SU-DHL-6 (cell line): ENCODE data around the gene AKT3.

Source experiments
- H2AFZ ChIP-seq: fragments of 200-600 bp; sonication (generic); 2 replicates; pipeline ENCODE4 v1.6.1; 2014; ENCODE audit warnings: low read depth, mild to moderate bottlenecking, moderate library complexity, mixed read lengths, antibody characterized with exemption, low read length; ENCODE audit not compliant: severe bottlenecking
- H3F3A ChIP-seq: fragments of 200-600 bp; shearing (Covaris generic); 2 replicates; pipeline ENCODE4 v1.6.0; 2016; ENCODE audit warnings: antibody characterized with exemption, mild to moderate bottlenecking; ENCODE audit not compliant: insufficient read depth
- H3K27ac ChIP-seq: fragments of 200-600 bp; sonication (generic); 2 replicates; pipeline ENCODE4 v1.5.1; 2016; ENCODE audit warnings: low read depth, mild to moderate bottlenecking, low read length, moderate library complexity, mixed read lengths
- H3K27me3 ChIP-seq: fragments of 200-600 bp; sonication (generic), shearing (Covaris generic); 2 replicates; pipeline ENCODE4 v1.6.0; 2014; ENCODE audit warnings: mild to moderate bottlenecking, low read length
- H3K36me3 ChIP-seq: fragments of 200-600 bp; sonication (generic); 2 replicates; pipeline ENCODE4 v1.6.1; 2014; ENCODE audit warnings: mild to moderate bottlenecking, low read length, mixed read lengths
- H3K4me2 ChIP-seq: fragments of 300-600, 200-600 bp; shearing (Covaris generic), sonication (generic); 2 replicates; pipeline ENCODE4 v1.6.0; 2014; ENCODE audit warnings: low read length, low read depth, mild to moderate bottlenecking; ENCODE audit not compliant: poor library complexity, severe bottlenecking
- H3K4me3 ChIP-seq: fragments of 200-600 bp; sonication (generic); 2 replicates; pipeline ENCODE4 v1.5.1; 2014; ENCODE audit warnings: antibody characterized with exemption, low read length, mild to moderate bottlenecking, mixed read lengths; ENCODE audit not compliant: insufficient read depth, poor library complexity, severe bottlenecking
- H3K79me2 ChIP-seq: fragments of 200-600 bp; sonication (generic); 2 replicates; pipeline ENCODE4 v1.6.1; 2014; ENCODE audit warnings: mild to moderate bottlenecking, low read length, moderate library complexity; ENCODE audit not compliant: insufficient read depth
- H3K9ac ChIP-seq: fragments of 200-600 bp; sonication (generic); 2 replicates; pipeline ENCODE4 v1.7.0; 2014; ENCODE audit warnings: mild to moderate bottlenecking, low read length
- H3K9me2 ChIP-seq: fragments of 200-600 bp; sonication (generic); replicated peaks from 2 replicates; pipeline ENCODE4 v1.6.1; 2014; ENCODE audit warnings: low read length; ENCODE audit not compliant: insufficient read depth
- H3K9me3 ChIP-seq: fragments of 200-600 bp; sonication (generic); 2 replicates; pipeline ENCODE4 v1.6.1; 2014; ENCODE audit warnings: low read length, mixed read lengths; ENCODE audit not compliant: insufficient read depth
- H4K20me1 ChIP-seq: fragments of 200-600 bp; sonication (generic); 2 replicates; pipeline ENCODE4 v1.6.1; 2014; ENCODE audit warnings: low read depth, mild to moderate bottlenecking, antibody characterized with exemption, low read length, moderate library complexity, mixed read lengths
- CTCF ChIP-seq: fragments of 200-600 bp; sonication (generic); IDR thresholded peaks from one replicate; pipeline ENCODE4 v1.5.1; 2017; ENCODE audit warnings: antibody characterized with exemption, mild to moderate bottlenecking, low read length, moderate library complexity; ENCODE audit not compliant: insufficient read depth, poor library complexity, severe bottlenecking
- EZH2phosphoT487 ChIP-seq: fragments of 200-600 bp; sonication (generic), shearing (Covaris generic); conservative IDR thresholded peaks from 2 replicates; pipeline ENCODE4 v1.6.1; 2018; ENCODE audit warnings: mild to moderate bottlenecking, antibody characterized with exemption, low read length, moderate library complexity, mixed read lengths

AKT3 gene

GRCh38 chr1:243507672-243508302, 342.3 kb downstream of the AKT3 start:
- no peaks in the 10 kb centered on the region for H3K9me2 ChIP-seq
- H3K9me3 ChIP-seq, result no peaks in the 10 kb centered on the region
- no peak overlapping the region for H2AFZ ChIP-seq
- H4K20me1 ChIP-seq, result no peaks in the 10 kb centered on the region
- no peaks in the 10 kb centered on the region for H3K27me3 ChIP-seq
- H3F3A ChIP-seq, result no peaks in the 10 kb centered on the region
- no peak overlapping the region for H3K9ac ChIP-seq
- H3K4me2 ChIP-seq, result no peak overlapping the region
- H3K4me3 ChIP-seq, result no peak overlapping the region
- no peaks in the 10 kb centered on the region for H3K36me3 ChIP-seq
- no peak overlapping the region for H3K27ac ChIP-seq
- H3K79me2 ChIP-seq, result no peaks in the 10 kb centered on the region
- TF ChIP-seq EZH2phosphoT487, result no peak
- TF ChIP-seq CTCF, result no peak

GRCh38 chr1:243507001-243507671, 342.9 kb downstream of the AKT3 start:
- Histone ChIP-seq H3F3A (no peaks in the 10 kb centered on the region), H4K20me1 (no peaks in the 10 kb centered on the region), H3K9me3 (no peaks in the 10 kb centered on the region), H3K4me3 (no peak overlapping the region), H3K9me2 (no peaks in the 10 kb centered on the region), H2AFZ (no peak overlapping the region), H3K36me3 (no peaks in the 10 kb centered on the region), H3K9ac (no peak overlapping the region), H3K27ac (no peak overlapping the region), H3K4me2 (no peak overlapping the region), H3K79me2 (no peaks in the 10 kb centered on the region), H3K27me3 (no peaks in the 10 kb centered on the region)
- no peak for TF ChIP-seq EZH2phosphoT487
- TF ChIP-seq CTCF, result no peak

GRCh38 chr1:243505986-243506689, 343.9 kb downstream of the AKT3 start:
- no peaks in the 10 kb centered on the region for H3K79me2 ChIP-seq
- no peaks in the 10 kb centered on the region for H4K20me1 ChIP-seq
- no peak overlapping the region for H3K27ac ChIP-seq
- no peaks in the 10 kb centered on the region for H3K9me3 ChIP-seq
- H3K9ac ChIP-seq, result no peak overlapping the region
- H3F3A ChIP-seq, result no peaks in the 10 kb centered on the region
- TF ChIP-seq EZH2phosphoT487 (no peak), CTCF (no peak)
- H3K4me2 ChIP-seq, result no peak overlapping the region
- no peak overlapping the region for H2AFZ ChIP-seq
- no peak overlapping the region for H3K4me3 ChIP-seq
- H3K9me2 ChIP-seq, result no peaks in the 10 kb centered on the region
- H3K27me3 ChIP-seq, result no peaks in the 10 kb centered on the region
- no peaks in the 10 kb centered on the region for H3K36me3 ChIP-seq
